NCI-H1048 (cell line): ENCODE results near the gene ANO9.
"Not testable (repeated sequence)": the region's sequence is repeated elsewhere in the genome, so short reads cannot be mapped to it uniquely, and the experiment has no call there.

Experiments
- DNase-seq: peaks from one replicate; lab custom pipeline; 2025; lab: John Stamatoyannopoulos, UW

The ANO9 gene

DNA sequence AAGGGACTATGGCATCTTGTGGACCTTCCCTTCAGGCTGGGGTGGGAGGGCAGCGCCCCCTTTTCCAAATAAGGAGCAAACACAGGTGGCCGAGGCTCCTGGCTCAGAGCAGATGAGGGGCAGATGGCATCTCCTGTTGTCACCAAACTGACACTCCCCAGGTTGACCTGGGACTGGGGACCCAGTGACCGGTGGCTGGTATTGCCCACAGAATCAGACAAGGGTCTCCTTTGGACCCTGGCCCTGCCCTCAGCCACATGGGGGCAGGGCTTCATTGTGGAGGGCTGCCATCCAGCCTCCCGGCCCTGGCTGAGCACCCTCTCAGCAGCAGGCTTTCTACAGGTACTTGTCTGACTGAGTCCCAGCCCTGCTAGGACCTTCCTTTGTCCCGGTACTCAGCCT, 26.2 kb downstream of the ANO9 start:
- DNase-seq: no peak

DNA sequence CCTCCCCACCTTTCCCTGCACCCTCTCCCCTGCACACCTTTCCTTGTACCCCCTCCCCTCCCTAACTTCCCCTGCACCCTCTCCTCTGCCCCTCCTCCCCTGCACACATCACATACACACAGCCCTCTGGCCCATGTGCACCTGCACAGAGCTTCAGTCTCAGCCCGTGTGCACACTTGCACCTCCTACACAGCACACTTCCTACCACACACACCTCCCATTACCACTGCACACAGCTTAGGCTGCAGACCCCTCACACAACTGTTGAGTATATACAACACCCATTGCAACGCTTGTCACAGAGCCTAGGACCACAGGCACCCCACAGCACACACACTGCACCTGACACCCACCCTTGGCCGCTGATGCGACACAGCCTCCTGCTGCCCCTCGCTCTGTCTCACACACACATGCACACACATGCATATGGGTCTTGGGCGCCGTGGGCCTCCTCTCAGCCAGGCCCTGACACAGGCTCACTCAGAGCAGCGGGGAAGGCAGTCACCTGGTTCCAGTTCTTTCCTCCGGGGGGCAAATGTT, 27.4 kb downstream of the ANO9 start:
- no peak for DNase-seq

DNA sequence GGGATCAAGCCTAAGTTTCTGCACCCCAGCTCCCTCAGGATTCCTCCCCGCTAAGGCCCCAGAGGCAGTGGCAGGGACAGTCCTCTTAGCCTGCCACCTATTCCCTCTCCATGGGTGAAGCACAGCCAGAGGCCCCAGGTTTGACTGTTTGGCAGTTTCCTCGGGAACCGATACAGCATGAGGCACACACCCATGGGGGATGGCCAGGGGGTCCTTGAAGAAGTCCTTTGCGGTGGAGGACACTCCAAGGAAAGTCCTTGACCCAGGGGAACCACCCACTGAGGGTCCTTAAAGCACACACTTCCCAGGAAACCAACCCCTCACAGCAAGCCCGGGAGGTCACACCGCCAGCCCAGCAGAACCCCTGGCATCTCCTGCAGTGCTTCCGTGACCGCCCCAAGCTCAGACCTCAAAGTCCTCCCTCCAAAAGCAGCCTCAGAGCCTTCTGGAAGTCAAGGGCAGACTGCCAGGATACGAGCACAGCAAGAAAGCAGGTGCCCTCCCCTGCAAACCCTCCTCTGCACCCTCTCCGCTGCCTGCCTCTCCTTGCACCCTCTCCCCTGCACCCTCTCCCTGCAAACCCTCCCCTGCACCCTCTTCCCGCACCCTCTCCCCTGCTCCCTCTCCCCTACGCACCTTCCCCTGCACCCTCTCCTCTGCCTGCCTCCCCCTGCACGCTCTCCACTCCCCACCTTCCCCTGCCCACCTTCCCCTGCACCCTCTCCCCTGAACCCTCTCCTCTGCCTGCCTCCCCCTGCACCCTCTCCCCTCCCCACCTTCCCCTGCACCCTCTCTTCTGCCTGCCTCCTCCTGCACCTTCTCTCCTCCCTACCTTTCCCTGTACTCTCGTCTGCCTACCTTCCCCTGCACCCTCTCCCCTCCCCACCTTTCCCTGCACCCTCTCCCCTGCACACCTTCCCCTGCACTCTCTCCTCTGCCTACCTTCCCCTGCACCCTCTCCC, 28.4 kb downstream of the ANO9 start:
- DNase-seq: no peak

DNA sequence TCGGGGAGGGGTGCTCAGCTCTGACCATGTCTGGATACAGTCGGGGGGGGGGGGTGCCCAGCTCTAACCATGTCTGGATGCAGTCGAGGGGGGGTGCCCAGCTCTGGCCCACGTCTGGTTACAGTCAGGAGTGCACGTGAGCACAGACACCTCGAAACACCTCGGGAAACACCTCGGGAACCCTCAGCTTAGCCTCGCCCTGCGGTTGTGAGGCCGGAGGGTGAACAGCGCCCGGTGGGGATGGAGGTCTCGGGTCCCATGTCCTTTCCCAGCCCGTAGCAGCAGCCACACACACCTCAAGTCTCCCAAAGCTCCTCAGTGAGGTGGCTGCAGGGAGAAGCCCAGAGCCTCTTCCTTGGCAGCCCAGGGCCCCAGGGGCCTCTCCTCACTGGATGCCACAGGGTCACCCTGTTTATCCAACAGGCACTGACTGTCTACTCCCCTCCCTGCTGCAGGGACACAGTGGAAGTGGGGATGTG, 29.1 kb downstream of the ANO9 start:
- DNase-seq: no peak

DNA sequence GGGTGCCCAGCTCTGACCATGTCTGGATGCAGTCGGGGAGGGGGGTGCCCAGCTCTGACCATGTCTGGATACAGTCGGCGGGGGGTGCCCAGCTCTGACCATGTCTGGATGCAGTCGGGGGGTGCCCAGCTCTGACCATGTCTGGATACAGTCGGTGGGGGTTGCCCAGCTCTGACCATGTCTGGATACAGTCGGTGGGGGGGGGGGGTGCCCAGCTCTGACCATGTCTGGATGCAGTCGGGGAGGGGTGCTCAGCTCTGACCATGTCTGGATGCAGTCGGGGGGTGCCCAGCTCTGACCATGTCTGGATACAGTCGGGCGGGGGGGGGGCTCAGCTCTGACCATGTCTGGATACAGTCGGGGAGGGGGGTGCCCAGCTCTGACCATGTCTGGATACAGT, 30.3 kb downstream of the ANO9 start:
- not testable (repeated sequence) for DNase-seq

DNA sequence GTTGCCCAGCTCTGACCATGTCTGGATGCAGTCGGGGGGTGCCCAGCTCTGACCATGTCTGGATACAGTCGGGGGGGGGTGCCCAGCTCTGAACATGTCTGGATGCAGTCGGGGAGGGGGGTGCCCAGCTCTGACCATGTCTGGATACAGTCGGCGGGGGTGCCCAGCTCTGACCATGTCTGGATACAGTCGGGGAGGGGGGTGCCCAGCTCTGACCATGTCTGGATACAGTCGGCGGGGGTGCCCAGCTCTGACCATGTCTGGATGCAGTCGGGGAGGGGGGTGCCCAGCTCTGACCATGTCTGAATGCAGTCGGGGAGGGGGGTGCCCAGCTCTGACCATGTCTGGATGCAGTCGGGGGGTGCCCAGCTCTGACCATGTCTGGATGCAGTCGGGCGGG, 31.1 kb downstream of the ANO9 start:
- not testable (repeated sequence) for DNase-seq

DNA sequence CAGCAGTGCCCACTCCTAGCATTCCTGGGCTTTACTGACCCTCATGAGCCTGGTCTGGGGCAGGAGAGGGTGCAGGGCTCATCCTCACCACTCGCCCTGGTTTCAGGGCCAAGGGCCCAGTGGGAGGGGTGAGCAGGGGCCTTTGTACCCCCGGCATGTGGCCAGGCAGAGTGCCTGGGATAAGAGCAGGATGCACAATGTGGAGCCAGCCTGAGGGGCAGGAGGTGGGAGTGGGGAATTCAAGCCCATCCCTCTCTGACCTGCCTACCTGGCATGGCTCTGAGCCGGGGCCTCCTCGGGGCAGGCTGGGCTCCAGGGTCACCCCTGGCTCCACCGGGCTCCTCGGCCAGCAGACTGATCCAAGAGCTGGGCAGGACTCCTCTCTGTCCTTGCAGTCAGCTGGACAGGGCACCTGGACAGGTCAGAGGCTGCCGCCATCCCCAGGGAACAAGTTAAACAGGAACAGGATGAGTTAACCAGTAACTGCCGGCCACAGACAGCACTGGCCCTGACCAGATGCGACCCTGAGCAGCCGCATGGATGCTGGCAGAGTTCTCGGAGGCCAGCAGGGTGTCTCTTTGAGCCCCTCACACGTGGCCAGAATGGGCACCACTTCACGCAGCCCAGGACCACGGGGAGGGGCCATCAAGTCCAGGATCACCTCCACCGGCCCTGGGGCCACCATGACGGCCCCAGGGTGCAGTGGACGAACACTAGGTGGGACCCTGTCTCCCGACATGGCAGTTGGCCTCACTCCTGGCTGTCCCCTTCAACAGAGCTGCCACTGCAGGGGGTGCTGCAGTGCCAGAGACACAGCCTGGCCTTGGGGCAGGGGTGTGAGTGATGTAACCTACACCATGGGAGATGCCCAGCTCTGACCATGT, 32.0 kb downstream of the ANO9 start:
- DNase-seq: no peak

DNA sequence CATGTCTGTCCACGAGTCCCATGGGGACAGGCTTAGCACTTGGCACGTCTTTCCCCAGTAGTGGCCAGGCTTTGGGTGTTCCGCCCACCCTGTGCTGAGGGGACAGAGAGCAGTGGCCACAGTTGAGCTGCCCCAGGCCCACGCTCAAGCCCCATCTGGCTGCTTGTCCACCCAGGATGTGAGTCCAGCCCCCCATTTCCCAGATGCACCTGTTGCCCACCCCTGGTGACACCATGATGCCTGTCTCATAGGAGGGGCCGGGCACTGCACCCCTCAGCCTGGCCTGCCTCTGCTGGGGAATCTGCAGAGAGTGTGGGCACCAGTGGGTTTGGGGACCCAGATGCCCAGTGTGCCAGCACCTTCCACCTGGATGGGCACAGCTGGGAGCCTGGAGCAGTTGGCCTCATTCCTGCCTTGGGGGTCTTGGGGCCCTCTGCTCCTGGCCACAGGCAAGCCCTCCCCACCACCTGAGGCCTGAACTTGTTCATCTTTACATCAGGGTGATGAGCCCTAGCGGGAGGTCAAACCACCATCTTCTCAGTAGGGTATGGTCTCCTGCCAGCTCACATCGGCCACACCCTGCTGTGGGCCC, 32.7 kb downstream of the ANO9 start:
- DNase-seq: no peak

DNA sequence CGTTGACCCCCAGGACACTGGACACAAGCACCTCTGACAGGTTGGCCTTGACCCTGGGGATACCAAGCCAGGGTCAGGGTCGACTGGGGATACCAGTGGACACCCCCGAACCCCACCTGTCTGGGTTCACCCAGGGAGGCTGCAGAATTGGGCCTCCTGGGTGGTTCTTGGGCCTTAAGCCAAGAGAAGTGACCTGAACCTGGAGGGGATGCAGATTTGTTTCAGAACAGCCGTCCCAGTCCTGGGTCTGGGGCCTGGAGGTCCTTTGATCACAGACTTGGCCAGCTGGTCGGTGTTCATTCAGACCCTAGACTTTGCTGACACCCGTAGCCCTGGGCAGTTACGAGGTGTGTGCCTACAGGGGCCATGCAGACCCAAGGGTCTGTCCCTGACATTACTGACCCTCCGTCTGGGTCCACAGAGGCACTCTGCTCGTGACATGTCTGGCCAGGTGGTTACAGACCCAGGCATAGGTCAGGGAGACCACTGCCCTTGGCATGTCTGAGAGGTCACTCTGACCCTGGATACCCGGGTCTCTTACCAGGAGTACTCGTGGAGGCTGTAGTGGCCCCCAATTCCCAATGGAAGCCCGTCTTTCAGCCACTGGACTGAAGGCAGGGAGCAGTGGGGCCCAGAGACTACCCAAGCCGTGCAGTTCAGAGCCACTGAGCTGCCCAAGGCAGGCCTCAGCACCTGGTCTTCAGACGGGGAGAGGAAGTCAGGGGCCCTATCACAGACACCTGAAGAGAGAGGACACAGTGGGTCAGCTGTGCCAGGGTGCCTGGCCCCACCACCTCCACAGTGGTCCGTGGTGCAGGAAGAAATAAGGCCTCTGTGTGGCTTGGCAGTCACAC, 33.4 kb downstream of the ANO9 start:
- DNase-seq: no peak

DNA sequence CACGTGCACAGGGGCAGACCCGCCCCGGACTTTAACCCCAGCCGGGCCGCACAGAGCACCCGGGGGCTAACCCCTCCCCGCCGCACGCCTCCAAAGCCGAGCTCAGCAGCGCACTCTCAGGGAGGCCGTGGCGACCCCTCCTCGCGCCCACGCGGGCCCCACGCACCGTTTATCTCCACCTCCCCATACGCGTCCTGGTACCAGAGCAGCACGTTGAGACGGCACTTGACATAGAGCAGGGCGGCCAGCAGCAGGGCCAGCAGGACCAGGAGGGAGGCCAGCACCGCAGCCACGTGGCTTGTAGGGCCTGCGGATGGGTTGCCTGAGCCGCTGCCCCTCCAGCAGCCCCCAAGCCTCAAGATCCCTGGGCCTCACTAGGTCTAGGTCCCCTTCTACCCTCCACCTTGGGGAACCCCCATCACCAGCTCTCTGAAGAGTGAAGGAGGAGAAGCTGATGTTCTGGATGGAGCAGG, 34.1 kb downstream of the ANO9 start:
- DNase-seq: no peak

DNA sequence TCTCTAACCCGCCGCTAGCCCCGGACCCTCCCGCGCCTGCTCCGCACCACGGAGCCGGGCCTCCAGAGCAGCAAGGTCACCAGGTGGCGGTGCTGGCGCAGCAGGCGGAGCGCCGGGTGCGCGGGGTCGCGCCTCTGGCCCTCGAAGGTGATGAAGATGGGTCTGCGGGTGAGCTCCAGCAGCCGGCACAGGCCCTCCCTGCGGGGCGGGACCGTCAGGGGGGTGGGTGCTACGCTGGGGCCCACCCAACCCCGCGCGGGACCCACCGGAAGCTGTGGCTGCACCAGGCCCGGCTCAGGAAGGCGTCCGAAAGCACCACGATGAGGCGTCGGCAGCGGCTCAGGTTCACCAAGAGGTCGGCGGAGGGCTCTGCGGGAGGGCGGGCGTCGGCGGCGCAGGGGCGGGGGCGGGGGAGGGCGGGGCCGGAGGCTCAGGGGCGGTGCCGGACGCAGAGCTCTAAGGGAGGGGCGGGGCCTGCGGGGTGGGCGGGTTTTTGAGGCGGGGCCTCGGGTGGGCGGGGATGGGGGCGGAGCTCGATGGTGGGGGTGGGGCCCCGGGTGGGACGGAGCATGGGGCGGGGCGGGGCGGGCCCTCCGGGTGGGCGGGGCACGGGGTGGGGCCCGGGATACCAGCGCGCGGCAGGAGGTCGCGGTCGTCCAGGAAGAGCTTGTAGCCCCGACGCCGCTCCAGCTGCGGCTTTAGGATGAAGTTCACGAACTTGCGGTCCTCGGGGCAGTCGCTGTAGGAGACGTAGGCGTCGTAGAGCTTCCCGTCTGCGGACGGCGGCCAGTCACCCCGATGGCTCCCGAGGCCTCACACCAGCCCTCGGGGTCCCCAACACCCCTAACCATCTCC, 34.8 kb downstream of the ANO9 start:
- peak; percentile 59 for DNase-seq

DNA sequence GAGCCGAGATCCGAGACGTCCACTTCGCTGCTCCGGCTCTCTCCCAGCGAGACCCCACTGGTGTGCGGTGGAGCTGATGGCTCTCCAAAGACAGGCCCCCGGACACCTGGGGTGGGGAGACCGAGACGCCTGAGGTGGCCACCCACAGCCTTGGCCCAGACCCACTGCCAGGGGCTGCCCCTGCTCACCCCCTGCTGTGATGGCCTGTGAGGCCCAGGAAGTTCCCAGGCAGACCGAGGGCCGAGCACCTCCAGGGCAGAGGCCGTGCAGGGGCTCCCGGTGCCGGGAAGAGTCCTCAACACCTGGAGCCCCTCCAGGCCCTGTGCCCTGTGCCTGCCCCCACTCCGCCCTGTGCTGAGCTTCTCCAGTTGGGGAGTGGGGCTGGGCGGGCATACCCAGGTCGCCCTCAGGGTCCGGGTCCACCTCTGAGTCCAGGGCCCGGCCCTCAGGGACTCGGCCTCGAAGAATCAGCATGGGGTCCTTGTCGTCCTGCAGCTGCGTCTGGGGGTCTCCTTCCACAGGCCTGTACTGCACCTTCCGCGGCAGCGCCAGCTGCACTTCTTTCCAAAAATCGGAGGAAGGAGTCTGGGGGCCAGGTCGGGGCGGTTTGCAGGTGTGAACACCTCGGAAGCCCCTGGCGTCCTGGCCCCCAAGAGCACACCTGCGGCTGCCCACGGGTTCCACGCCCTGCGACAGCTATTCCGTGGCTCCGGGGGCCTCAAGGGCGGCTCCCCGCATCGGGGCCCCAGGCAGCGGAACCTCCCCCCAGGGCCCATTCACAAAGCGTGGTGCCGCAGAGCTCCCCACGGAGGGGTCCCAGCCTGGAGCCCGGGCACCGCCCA, 35.6 kb downstream of the ANO9 start:
- DNase-seq: no peak

DNA sequence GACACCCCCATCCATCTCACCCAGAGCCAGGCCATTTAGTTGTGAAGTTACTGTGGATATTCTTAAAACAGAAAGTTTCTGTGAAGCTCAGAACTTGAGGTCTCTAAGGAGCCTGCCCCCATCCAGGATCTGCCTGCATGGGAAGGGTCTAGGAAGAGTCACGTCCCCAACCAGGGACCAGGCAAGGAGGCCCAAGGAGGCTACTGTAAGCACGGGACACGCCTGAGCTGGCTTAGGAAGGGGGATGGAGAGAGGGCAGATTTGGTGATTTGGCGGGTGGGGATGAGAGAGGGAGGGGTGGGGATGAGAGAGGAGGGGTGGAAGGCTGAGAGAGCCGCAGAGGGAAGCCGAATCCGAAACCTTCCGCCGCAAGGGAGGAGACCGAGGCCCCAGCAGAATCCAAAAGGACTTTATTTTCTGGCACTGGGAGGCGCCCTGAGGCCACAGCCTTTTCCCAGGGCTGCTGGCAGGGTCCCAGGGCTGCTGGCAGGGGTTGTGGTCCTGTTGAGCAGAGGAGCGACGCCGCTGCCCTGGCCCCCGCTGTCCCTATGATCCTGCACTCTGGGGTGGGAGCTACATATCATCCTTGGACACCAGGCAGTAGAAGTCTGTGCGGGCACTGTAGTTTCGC, 36.4 kb downstream of the ANO9 start:
- DNase-seq: no peak

DNA sequence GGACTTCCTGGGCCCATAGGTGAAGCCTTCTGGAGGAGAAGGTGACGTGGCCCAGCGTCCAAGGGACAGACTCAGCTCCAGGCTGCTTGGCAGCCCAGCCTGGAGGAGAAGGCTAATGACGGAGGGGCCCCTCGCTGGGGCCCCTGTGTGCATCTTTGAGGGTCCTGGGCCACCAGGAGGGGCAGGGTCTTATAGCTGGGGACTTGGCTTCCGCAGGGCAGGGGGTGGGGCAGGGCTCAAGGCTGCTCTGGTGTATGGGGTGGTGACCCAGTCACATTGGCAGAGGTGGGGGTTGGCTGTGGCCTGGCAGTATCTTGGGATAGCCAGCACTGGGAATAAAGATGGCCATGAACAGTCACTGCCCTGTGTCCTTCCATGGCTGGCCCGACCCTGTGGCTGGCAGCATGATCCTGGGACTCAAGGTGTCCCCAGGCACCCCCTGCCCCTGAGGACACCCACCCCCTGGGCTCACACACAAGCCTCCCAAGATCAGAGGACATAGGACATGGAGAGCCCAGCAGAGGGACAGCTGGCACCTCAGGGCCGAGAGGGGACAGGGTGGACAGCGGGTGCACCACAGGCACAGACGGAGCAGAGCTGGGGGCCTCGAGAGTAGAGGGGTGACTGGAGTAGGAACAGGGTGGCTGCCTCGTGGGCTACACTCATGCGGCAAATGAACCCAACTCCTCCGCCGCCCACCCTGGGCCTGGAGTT, 37.1 kb downstream of the ANO9 start:
- DNase-seq: no peak

DNA sequence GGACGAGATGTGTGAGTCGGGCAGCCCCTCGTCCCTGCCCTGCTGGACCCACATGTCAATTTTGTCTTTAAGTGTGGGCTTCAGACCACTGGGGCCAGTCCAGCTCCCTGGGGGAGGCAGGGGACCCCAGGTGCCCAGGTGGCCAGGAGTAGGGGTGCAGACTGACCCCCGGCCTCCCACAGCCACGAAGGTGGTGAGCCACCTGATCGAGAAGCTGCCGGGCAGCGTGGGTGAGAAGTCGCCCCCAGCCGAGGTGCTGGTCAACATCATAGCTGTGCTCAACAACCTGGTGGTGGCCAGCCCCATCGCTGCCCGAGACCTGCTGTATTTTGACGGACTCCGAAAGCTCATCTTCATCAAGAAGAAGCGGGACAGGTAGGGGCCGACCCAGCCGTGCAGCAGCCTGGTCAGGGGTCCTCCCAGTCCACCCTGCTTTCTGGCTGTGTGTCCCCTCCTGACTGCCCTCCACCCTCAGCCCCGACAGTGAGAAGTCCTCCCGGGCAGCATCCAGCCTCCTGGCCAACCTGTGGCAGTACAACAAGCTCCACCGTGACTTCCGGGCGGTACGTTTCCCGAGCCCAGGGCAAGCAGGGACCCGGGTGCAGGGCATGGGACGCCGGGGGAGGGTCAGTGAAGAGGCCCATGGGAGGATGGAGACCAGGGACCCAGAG, 37.9 kb downstream of the ANO9 start:
- DNase-seq: no peak

DNA sequence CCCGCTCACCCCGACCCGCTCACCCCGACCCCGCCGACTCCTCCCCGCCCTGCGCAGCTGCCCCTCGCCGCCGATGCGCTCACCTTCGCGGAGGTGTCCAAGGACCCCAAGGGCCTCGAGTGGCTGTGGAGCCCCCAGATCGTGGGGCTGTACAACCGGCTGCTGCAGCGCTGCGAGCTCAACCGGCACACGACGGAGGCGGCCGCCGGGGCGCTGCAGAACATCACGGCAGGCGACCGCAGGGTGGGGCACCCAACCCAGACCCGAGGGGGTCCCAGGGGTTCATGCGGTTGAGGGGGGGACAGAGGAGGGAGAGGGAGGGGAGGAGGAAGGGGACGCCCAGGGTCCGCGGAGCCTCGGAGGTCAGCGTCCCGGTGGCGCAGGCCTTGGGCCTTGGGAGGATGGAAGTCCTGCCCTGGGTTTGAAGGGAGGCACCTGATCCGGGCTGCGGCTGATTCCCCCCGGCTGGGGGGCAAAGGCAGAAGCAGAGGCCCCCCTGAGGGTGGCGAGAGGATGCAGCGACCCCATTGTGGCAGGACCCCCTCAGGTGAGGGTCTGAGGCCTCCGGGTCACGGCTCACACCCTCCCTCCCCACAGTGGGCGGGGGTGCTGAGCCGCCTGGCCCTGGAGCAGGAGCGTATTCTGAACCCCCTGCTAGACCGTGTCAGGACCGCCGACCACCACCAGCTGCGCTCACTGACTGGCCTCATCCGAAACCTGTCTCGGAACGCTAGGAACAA, 38.6 kb downstream of the ANO9 start:
- DNase-seq: no peak

DNA sequence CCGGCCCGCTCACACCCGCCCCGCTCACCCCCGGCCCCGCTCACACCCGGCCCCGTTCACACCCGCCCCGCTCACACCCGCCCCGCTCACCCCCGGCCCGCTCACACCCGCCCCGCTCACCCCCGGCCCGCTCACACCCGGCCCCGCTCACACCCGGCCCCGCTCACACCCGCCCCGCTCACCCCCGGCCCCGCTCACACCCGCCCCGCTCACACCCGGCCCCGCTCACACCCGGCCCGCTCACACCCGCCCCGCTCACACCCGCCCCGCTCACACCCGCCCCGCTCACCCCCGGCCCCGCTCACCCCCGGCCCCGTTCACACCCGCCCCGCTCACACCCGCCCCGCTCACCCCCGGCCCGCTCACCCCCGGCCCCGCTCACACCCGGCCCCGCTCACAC, 40.6 kb downstream of the ANO9 start:
- DNase-seq: not testable (repeated sequence)
